ENCODE measurements around the gene DNAJC18. TPM values are rescaled to one million over a fixed set of nuclear protein-coding genes. Genes with fewer than 3 reads are reported as not detected.

DNAJC18 gene
- total and polyA plus RNA-seq, 5 experiments from 2014 or later: 2.8 to 9.1 (median 5.1) TPM

- peak; percentile 58 to 70 for ATAC-seq
- H3K27me3 Mint-ChIP-seq: no peaks in the 10 kb centered on the region
- peak overlapping the region; percentile 78 to 97 (median 88) for H3K27ac Mint-ChIP-seq
- H3K9me3 Mint-ChIP-seq: no peaks in the 10 kb centered on the region
- H3K4me3 Mint-ChIP-seq: peak overlapping the region; percentile 37 to 79 (median 60)
- peaks cover 0 to 48% (median 12%) of the 10 kb centered on the region in 3 donors for H3K36me3 Mint-ChIP-seq
- H3K4me1 Mint-ChIP-seq: peaks cover 31 to 89% (median 82%) of the 10 kb centered on the region in 4 donors
- POLR2A ChIA-PET: interaction anchor here (0.8 to 2.6 kb wide), 4 partner anchors 11 to 36 kb away, joined by 3 to 7 read pairs (median 6); partner anchors contain the start of gene DNAJC18
- peak in 4 of 10 donors; percentile 18 to 68 (median 38) for DNase-seq
Measured at GRCh38 chr5:139474890-139475791, 35.8 kb upstream of the DNAJC18 start.

GRCh38 chr5:139473565-139473964 is 34.2 kb upstream of the DNAJC18 start:
- Mint-ChIP-seq H3K36me3 (peaks cover 0 to 37% (median 6%) of the 10 kb centered on the region in 3 donors), H3K27me3 (no peaks in the 10 kb centered on the region), H3K4me3 (peak overlapping the region in 4 of 10 donors; percentile 14 to 50 (median 17)), H3K9me3 (no peaks in the 10 kb centered on the region), H3K27ac (peak overlapping the region; percentile 5 to 96 (median 70)), H3K4me1 (peaks cover 33 to 91% (median 86%) of the 10 kb centered on the region in 4 donors)
- ATAC-seq: no peak
- POLR2A ChIA-PET: interaction anchor here (2.6 to 4.9 kb wide), 2 partner anchors 9 to 15 kb away, joined by 7 to 50 read pairs; partner anchors contain the start of gene STING1
- DNase-seq: no peak

- Mint-ChIP-seq H3K4me1 (peaks cover 36 to 90% (median 86%) of the 10 kb centered on the region in 4 donors), H3K27ac (peak overlapping the region in 8 of 10 donors; percentile 24 to 96 (median 84)), H3K9me3 (no peaks in the 10 kb centered on the region), H3K4me3 (peak overlapping the region in 2 of 10 donors; percentile 36 to 85), H3K27me3 (no peaks in the 10 kb centered on the region), H3K36me3 (peaks cover 0 to 33% (median 5%) of the 10 kb centered on the region in 3 donors)
- DNase-seq (peak in 1 of 10 donors; percentile 44), ATAC-seq (no peak)
- POLR2A ChIA-PET: interaction anchor here (1.1 to 4.9 kb wide), 3 partner anchors 9 to 14 kb away, joined by 4 to 50 read pairs (median 7); partner anchors contain the start of gene STING1
Measured at GRCh38 chr5:139473105-139473504, 33.8 kb upstream of the DNAJC18 start.

- peaks cover 0 to 27% (median 4%) of the 10 kb centered on the region in 3 donors for H3K36me3 Mint-ChIP-seq
- DNase-seq (peak in 1 of 10 donors; percentile 60), ATAC-seq (peak; percentile 18 to 32)
- peak overlapping the region; percentile 80 to 96 (median 90) for H3K27ac Mint-ChIP-seq
- H3K4me3 Mint-ChIP-seq: peak overlapping the region in 9 of 10 donors; percentile 11 to 93 (median 83)
- H3K9me3 Mint-ChIP-seq: no peaks in the 10 kb centered on the region
- POLR2A ChIA-PET: interaction anchor here (1.1 to 4.9 kb wide), 2 partner anchors 10 to 13 kb away, joined by 4 to 50 read pairs; partner anchors contain the start of gene STING1
- peaks cover 36 to 84% (median 82%) of the 10 kb centered on the region in 4 donors for H3K4me1 Mint-ChIP-seq
- H3K27me3 Mint-ChIP-seq: no peaks in the 10 kb centered on the region
Measured at GRCh38 chr5:139472386-139473030, 33.2 kb upstream of the DNAJC18 start.

GRCh38 chr5:139470821-139471300 is 31.5 kb upstream of the DNAJC18 start, which contains the start of gene SMIM33:
Gene SMIM33 (plus strand): TSS chr5:139471004. CDS start chr5:139471122, 118 bp downstream.
- POLR2A ChIA-PET: interaction anchor here (0.6 to 4.9 kb wide), 11 partner anchors 9 to 129 kb away, joined by 3 to 50 read pairs (median 4); partner anchors contain the start of genes DNAJC18, PAIP2 and STING1
- Mint-ChIP-seq H3K27me3 (no peaks in the 10 kb centered on the region), H3K4me1 (peaks cover 34 to 75% (median 73%) of the 10 kb centered on the region in 4 donors), H3K9me3 (no peaks in the 10 kb centered on the region), H3K27ac (peak within 1 kb of the TSS; percentile 85 to 96 (median 90)), H3K36me3 (peaks cover 0 to 11% (median 2%) of the 10 kb centered on the region in 3 donors), H3K4me3 (peak within 1 kb of the TSS; percentile 81 to 93 (median 84))
- DNase-seq (peak in 6 of 10 donors; percentile 25 to 64 (median 42)), ATAC-seq (peak; percentile 72 to 79)

GRCh38 chr5:139468421-139468931 is 29.2 kb upstream of the DNAJC18 start:
- no peak for ATAC-seq

GRCh38 chr5:139462586-139463276 is 23.4 kb upstream of the DNAJC18 start, which contains the start of gene ECSCR:
Gene ECSCR (minus strand): TSS chr5:139462743. CDS start chr5:139462670, 73 bp downstream.
- POLR2A ChIA-PET: interaction anchor here (1.0 to 1.2 kb wide), 2 partner anchors 15 to 24 kb away, joined by 3 to 5 read pairs; partner anchors contain the start of gene DNAJC18
- no peaks in the 10 kb centered on the region for H3K27me3 Mint-ChIP-seq
- H3K36me3 Mint-ChIP-seq: no peaks in the 10 kb centered on the region
- no peak within 1 kb of the TSS for H3K4me3 Mint-ChIP-seq
- H3K9me3 Mint-ChIP-seq: no peaks in the 10 kb centered on the region
- ATAC-seq (no peak), DNase-seq (peak in 1 of 10 donors; percentile 44)
- peak within 1 kb of the TSS in 4 of 10 donors; percentile 19 to 60 (median 44) for H3K27ac Mint-ChIP-seq
- peaks cover 6 to 37% (median 24%) of the 10 kb centered on the region in 4 donors for H3K4me1 Mint-ChIP-seq

More at GRCh38 chr5:139468421-139468931, 29.2 kb upstream of the DNAJC18 start:
- peak overlapping the region in 6 of 10 donors; percentile 33 to 85 (median 59) for H3K4me3 Mint-ChIP-seq
- POLR2A ChIA-PET: interaction anchor here (0.8 to 3.8 kb wide), 3 partner anchors 10 to 30 kb away, joined by 4 to 35 read pairs (median 7); partner anchors contain the start of genes DNAJC18 and STING1
- H3K27me3 Mint-ChIP-seq: no peaks in the 10 kb centered on the region
- no peaks in the 10 kb centered on the region for H3K9me3 Mint-ChIP-seq
- H3K27ac Mint-ChIP-seq: peak overlapping the region in 8 of 10 donors; percentile 36 to 96 (median 74)
- peaks cover 25 to 51% (median 49%) of the 10 kb centered on the region in 4 donors for H3K4me1 Mint-ChIP-seq
- DNase-seq: no peak
- H3K36me3 Mint-ChIP-seq: no peaks in the 10 kb centered on the region

- Mint-ChIP-seq H3K4me3 (no peak overlapping the region), H3K9me3 (no peaks in the 10 kb centered on the region), H3K36me3 (no peaks in the 10 kb centered on the region), H3K4me1 (peaks cover 13 to 48% (median 34%) of the 10 kb centered on the region in 4 donors), H3K27me3 (no peaks in the 10 kb centered on the region), H3K27ac (peak overlapping the region in 4 of 10 donors; percentile 19 to 48 (median 36))
- DNase-seq (no peak), ATAC-seq (no peak)
- POLR2A ChIA-PET: interaction anchor here (1.0 to 1.4 kb wide), 2 partner anchors 9 to 23 kb away, joined by 3 to 4 read pairs; partner anchors contain the start of genes DNAJC18 and SMIM33
Measured at GRCh38 chr5:139461698-139462097, 22.4 kb upstream of the DNAJC18 start.

- H3K4me1 Mint-ChIP-seq: peaks cover 18 to 53% (median 39%) of the 10 kb centered on the region in 4 donors
Measured at GRCh38 chr5:139461176-139461575, 21.9 kb upstream of the DNAJC18 start.

GRCh38 chr5:139460455-139460854 is 21.1 kb upstream of the DNAJC18 start:
- Mint-ChIP-seq H3K9me3 (no peaks in the 10 kb centered on the region), H3K36me3 (no peaks in the 10 kb centered on the region), H3K4me1 (peaks cover 19 to 58% (median 42%) of the 10 kb centered on the region in 4 donors), H3K4me3 (peak overlapping the region in 1 of 10 donors; percentile 24), H3K27me3 (no peaks in the 10 kb centered on the region), H3K27ac (peak overlapping the region in 8 of 10 donors; percentile 63 to 94 (median 74))
- POLR2A ChIA-PET: interaction anchor here (0.6 to 3.5 kb wide), 4 partner anchors 9 to 21 kb away, joined by 3 to 35 read pairs (median 14); partner anchors contain the start of genes SMIM33 and STING1
- ATAC-seq (no peak), DNase-seq (no peak)

More at GRCh38 chr5:139461176-139461575, 21.9 kb upstream of the DNAJC18 start:
- POLR2A ChIA-PET: interaction anchor here (1.4 kb wide), 1 partner anchor 10 kb away, joined by 4 read pairs; the partner anchor contains the start of gene SMIM33
- Mint-ChIP-seq H3K4me3 (no peak overlapping the region), H3K27ac (peak overlapping the region in 6 of 10 donors; percentile 23 to 90 (median 66)), H3K9me3 (no peaks in the 10 kb centered on the region), H3K36me3 (no peaks in the 10 kb centered on the region), H3K27me3 (no peaks in the 10 kb centered on the region)
- DNase-seq (no peak), ATAC-seq (no peak)

Data from naive thymus-derived CD8-positive, alpha-beta T cell (primary cell).